ENCODE measurements around the gene TBC1D22A. TPM values are rescaled to one million over a fixed set of nuclear protein-coding genes. Genes with fewer than 3 reads are reported as not detected.

TBC1D22A gene
- total RNA-seq, 1 donor from 2014 or later = 24.2 TPM

- H3K4me1 ChIP-seq (ENCODE audit: insufficient read depth, low read length) = no peaks in the 10 kb centered on the region
- no peaks in the 10 kb centered on the region for H3K27me3 ChIP-seq (ENCODE audit: insufficient read depth, low read length)
- peaks cover 22% of the 10 kb centered on the region for H3K9me3 Mint-ChIP-seq (ENCODE audit: unreplicated experiment)
- no peaks in the 10 kb centered on the region for H3K79me2 ChIP-seq (ENCODE audit: insufficient read depth, low read length)
- H3K27me3 Mint-ChIP-seq (ENCODE audit: low read depth, unreplicated experiment) = peaks cover 13% of the 10 kb centered on the region
- no peaks in the 10 kb centered on the region for H3K36me3 Mint-ChIP-seq (ENCODE audit: low read depth, unreplicated experiment)
- no peak overlapping the region for H3K27ac Mint-ChIP-seq (ENCODE audit: unreplicated experiment)
- peaks cover 3% of the 10 kb centered on the region for H3K9me3 ChIP-seq (ENCODE audit: insufficient read depth, low read depth, low read length)
- no peak overlapping the region for H3K9ac ChIP-seq (ENCODE audit: low read length)
- H2AFZ ChIP-seq (ENCODE audit: low read depth, low read length) = no peak overlapping the region
- no peak overlapping the region for H3K4me3 Mint-ChIP-seq (ENCODE audit: unreplicated experiment)
- no peaks in the 10 kb centered on the region for H4K20me1 ChIP-seq (ENCODE audit: insufficient read depth, low read length)
- no peaks in the 10 kb centered on the region for H3K36me3 ChIP-seq (ENCODE audit: insufficient read depth, low read length)
- H3K4me2 ChIP-seq (ENCODE audit: low read length) = no peak overlapping the region
- H3K4me3 ChIP-seq (ENCODE audit: insufficient read depth, low read depth, low read length) = no peak overlapping the region
- no peak overlapping the region for H3K27ac ChIP-seq (ENCODE audit: low read depth, low read length)
- DNase-seq (ENCODE audit: low read depth) (no peak), FAIRE-seq (no peak)
- no peaks in the 10 kb centered on the region for H3K4me1 Mint-ChIP-seq (ENCODE audit: low read depth, unreplicated experiment)
- TF ChIP-seq EZH2 (IDR thresholded peaks at IDR 0.05; ENCODE audit: insufficient read depth, low read length) (no peak), CTCF (IDR thresholded peaks at IDR 0.05; ENCODE audit: insufficient read depth, low read depth, low read length) (no peak)
Observed at GRCh38 chr22:47206164-47206563, 443.7 kb downstream of the TBC1D22A start.

- Histone ChIP-seq H3K27ac (ENCODE audit: low read depth, low read length) (no peak overlapping the region), H3K4me3 (ENCODE audit: insufficient read depth, low read depth, low read length) (no peak overlapping the region), H4K20me1 (ENCODE audit: insufficient read depth, low read length) (no peaks in the 10 kb centered on the region), H3K9me3 (ENCODE audit: insufficient read depth, low read depth, low read length) (peaks cover 3% of the 10 kb centered on the region), H3K4me2 (ENCODE audit: low read length) (no peak overlapping the region), H3K27me3 (ENCODE audit: insufficient read depth, low read length) (no peaks in the 10 kb centered on the region), H2AFZ (ENCODE audit: low read depth, low read length) (no peak overlapping the region), H3K79me2 (ENCODE audit: insufficient read depth, low read length) (no peaks in the 10 kb centered on the region), H3K4me1 (ENCODE audit: insufficient read depth, low read length) (no peaks in the 10 kb centered on the region), H3K9ac (ENCODE audit: low read length) (no peak overlapping the region), H3K36me3 (ENCODE audit: insufficient read depth, low read length) (no peaks in the 10 kb centered on the region)
- Mint-ChIP-seq H3K27ac (ENCODE audit: unreplicated experiment) (no peak overlapping the region), H3K9me3 (ENCODE audit: unreplicated experiment) (peaks cover 22% of the 10 kb centered on the region), H3K27me3 (ENCODE audit: low read depth, unreplicated experiment) (peaks cover 13% of the 10 kb centered on the region), H3K4me3 (ENCODE audit: unreplicated experiment) (no peak overlapping the region), H3K36me3 (ENCODE audit: low read depth, unreplicated experiment) (no peaks in the 10 kb centered on the region), H3K4me1 (ENCODE audit: low read depth, unreplicated experiment) (no peaks in the 10 kb centered on the region)
- FAIRE-seq (no peak), DNase-seq (ENCODE audit: low read depth) (no peak)
- TF ChIP-seq CTCF (IDR thresholded peaks at IDR 0.05; ENCODE audit: insufficient read depth, low read depth, low read length) (no peak), EZH2 (IDR thresholded peaks at IDR 0.05; ENCODE audit: insufficient read depth, low read length) (no peak)
Observed at GRCh38 chr22:47206666-47207218, 444.3 kb downstream of the TBC1D22A start.

GRCh38 chr22:47207387-47207786 is 444.9 kb downstream of the TBC1D22A start:
- H4K20me1 ChIP-seq (ENCODE audit: insufficient read depth, low read length) = no peaks in the 10 kb centered on the region
- H3K79me2 ChIP-seq (ENCODE audit: insufficient read depth, low read length) = no peaks in the 10 kb centered on the region
- H3K4me3 Mint-ChIP-seq (ENCODE audit: unreplicated experiment) = no peak overlapping the region
- FAIRE-seq (no peak), DNase-seq (ENCODE audit: low read depth) (no peak)
- no peaks in the 10 kb centered on the region for H3K27me3 ChIP-seq (ENCODE audit: insufficient read depth, low read length)
- no peak overlapping the region for H3K9ac ChIP-seq (ENCODE audit: low read length)
- H3K4me1 Mint-ChIP-seq (ENCODE audit: low read depth, unreplicated experiment) = no peaks in the 10 kb centered on the region
- no peak overlapping the region for H2AFZ ChIP-seq (ENCODE audit: low read depth, low read length)
- no peak overlapping the region for H3K27ac Mint-ChIP-seq (ENCODE audit: unreplicated experiment)
- no peaks in the 10 kb centered on the region for H3K36me3 ChIP-seq (ENCODE audit: insufficient read depth, low read length)
- H3K36me3 Mint-ChIP-seq (ENCODE audit: low read depth, unreplicated experiment) = no peaks in the 10 kb centered on the region
- no peak overlapping the region for H3K27ac ChIP-seq (ENCODE audit: low read depth, low read length)
- peaks cover 22% of the 10 kb centered on the region for H3K9me3 Mint-ChIP-seq (ENCODE audit: unreplicated experiment)
- H3K4me1 ChIP-seq (ENCODE audit: insufficient read depth, low read length) = no peaks in the 10 kb centered on the region
- peaks cover 13% of the 10 kb centered on the region for H3K27me3 Mint-ChIP-seq (ENCODE audit: low read depth, unreplicated experiment)
- H3K4me3 ChIP-seq (ENCODE audit: insufficient read depth, low read depth, low read length) = no peak overlapping the region
- no peak overlapping the region for H3K4me2 ChIP-seq (ENCODE audit: low read length)
- H3K9me3 ChIP-seq (ENCODE audit: insufficient read depth, low read depth, low read length) = peaks cover 3% of the 10 kb centered on the region
- TF ChIP-seq EZH2 (IDR thresholded peaks at IDR 0.05; ENCODE audit: insufficient read depth, low read length) = no peak
- TF ChIP-seq CTCF (IDR thresholded peaks at IDR 0.05; ENCODE audit: insufficient read depth, low read depth, low read length) = no peak

All from astrocyte (in vitro differentiated cells and primary cell).